Measurements from ENCODE around the gene KREMEN2.
A peak's percentile ranks its signal among the peaks of the same experiment; 100 is the strongest.

KREMEN2 gene

DNA sequence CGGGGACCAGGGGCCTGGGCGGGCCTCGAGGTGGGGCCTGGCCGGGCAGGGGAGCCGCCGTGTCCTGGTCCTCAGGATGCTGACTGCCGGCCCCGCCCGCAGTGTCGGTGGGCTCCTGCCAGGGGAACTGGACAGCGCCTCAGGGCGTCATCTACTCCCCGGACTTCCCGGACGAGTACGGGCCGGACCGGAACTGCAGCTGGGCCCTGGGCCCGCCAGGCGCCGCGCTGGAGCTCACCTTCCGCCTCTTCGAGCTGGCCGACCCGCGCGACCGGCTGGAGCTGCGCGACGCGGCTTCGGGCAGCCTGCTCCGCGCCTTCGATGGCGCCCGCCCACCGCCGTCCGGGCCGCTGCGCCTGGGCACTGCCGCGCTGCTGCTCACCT is 2.7 kb downstream of the KREMEN2 start:
- DNase-seq = no peak

DNA sequence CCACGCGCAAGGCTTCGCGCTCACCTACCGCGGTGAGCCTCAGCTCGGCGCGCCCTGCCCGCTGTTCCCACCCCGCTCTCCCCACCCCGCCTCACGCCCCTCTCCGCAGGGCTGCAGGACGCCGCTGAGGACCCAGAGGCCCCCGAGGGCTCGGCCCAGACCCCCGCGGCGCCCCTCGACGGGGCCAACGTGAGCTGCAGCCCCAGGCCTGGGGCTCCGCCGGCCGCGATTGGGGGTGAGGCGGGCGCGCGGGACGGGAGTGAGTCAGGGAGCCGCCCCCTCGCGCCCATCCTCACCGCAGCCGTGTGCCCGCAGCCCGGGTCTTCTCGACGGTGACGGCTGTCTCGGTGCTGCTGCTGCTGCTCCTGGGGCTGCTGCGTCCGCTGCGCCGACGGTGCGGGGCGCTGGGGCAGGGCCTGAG is 3.1 kb downstream of the KREMEN2 start:
- no peak for DNase-seq

DNA sequence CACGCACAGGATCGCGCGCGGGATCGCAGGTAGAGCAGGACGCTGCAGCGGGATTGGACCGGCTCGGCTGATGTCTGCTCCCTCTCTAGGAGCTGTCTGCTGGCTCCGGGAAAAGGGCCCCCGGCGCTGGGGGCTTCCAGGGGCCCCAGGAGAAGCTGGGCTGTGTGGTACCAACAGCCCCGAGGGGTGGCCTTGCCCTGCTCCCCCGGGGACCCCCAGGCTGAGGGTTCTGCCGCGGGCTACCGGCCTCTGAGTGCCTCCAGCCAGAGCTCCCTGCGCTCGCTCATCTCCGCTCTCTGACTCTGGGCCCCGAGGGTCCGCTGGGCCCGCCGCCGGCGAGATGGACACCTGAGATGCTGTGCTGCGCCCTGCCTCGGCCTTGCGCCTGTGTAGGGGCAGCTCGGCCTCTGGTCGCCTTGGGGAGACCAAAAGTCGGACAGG is 3.7 kb downstream of the KREMEN2 start:
- no peak for DNase-seq

GRCh38 chr16:2968368-2968737 is 4.3 kb downstream of the KREMEN2 start:
- no peak for DNase-seq

GRCh38 chr16:2968738-2969544 is 4.9 kb downstream of the KREMEN2 start, which contains the start of gene PAQR4:
Gene PAQR4 (plus strand): TSS chr16:2969348. CDS start chr16:2969675, 327 bp downstream.
- peak; percentile 82 for DNase-seq

- DNase-seq = peak; percentile 52
These were observed 5.8 kb downstream of the KREMEN2 start for GRCh38 chr16:2969545-2970521.

GRCh38 chr16:2970563-2970962 is 6.5 kb downstream of the KREMEN2 start:
- no peak for DNase-seq

DNA sequence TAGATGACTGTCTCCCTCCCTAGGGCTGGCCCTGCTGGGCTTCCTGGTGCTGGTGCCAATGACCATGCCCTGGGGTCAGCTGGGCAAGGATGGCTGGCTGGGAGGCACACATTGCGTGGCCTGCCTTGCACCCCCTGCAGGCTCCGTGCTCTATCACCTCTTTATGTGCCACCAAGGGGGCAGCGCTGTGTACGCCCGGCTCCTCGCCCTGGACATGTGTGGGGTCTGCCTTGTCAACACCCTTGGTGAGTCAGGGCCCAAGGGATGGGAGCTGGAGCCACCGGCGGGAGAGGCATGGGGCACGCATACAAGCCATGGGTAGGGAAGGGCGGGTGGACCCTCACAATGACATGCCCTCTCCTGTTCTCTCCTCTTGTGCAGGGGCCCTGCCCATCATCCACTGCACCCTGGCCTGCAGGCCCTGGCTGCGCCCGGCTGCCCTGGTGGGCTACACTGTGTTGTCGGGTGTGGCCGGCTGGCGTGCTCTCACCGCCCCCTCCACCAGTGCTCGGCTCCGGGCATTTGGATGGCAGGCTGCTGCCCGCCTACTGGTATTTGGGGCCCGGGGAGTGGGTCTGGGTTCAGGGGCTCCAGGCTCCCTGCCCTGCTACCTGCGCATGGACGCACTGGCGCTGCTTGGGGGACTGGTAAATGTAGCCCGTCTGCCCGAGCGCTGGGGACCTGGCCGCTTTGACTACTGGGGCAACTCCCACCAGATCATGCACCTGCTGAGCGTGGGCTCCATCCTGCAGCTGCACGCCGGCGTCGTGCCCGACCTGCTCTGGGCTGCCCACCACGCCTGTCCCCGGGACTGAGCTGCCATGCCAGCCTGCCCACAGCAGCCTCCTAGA is 7.3 kb downstream of the KREMEN2 start:
- no peak for DNase-seq

DNA sequence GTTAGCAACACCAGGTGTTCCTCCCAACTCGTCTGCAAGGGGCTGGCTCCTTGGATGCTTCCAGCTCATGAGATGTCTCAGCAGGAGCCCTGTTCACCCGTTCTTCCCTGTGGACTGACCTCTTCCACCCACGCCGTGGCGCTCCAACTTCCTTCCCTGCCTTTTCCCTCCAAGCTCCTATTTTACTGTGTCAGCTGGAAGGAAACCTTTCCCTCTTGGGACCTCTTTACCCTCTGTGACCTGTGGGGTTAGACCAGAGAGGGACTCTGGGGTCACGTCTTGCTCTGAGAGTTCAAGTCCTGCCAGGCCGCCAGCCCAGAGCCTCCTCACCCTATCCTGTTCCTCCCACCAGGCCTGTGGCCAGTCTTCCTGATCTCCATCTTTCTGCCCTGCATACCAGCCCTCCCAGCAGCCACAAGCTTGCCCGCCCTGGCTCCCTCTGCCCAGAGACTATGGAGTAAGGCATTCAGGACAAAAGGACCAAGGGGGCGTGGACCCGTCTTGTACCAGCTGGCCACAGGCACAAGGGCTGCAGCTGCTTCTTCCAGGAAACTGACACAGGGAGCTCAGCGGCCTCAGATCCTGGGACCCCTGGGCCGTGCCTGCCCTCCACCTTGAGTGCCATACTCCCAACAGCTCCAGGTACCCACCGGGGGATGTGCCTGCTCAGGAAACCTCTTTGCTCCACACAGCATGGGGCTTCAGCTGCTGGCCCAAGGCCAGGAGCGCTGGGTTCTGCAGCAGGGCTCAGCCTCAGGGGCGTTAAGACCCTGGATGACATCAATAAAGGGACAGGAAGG is 8.1 kb downstream of the KREMEN2 start:
- no peak for DNase-seq

DNA sequence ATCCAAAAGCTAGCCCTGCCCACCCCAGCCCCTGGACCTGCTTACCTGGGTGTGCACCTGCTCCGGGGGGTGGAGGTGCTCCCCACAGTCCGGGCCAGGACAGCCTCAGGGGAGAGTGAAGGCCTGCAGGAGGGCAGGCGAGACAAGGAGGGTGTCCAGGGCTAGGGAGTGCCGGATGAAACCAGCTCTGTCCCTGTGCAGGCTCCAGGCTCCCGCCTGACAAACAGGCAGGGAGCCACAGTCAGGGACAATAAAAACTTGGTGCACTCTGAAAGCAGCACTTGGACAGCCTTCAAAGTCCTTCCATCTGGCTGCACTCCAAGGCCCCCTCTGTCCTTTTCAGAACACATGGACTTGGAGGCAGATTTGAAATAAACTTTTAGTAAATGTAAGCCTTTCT is 9.0 kb downstream of the KREMEN2 start:
- no peak for DNase-seq

DNA sequence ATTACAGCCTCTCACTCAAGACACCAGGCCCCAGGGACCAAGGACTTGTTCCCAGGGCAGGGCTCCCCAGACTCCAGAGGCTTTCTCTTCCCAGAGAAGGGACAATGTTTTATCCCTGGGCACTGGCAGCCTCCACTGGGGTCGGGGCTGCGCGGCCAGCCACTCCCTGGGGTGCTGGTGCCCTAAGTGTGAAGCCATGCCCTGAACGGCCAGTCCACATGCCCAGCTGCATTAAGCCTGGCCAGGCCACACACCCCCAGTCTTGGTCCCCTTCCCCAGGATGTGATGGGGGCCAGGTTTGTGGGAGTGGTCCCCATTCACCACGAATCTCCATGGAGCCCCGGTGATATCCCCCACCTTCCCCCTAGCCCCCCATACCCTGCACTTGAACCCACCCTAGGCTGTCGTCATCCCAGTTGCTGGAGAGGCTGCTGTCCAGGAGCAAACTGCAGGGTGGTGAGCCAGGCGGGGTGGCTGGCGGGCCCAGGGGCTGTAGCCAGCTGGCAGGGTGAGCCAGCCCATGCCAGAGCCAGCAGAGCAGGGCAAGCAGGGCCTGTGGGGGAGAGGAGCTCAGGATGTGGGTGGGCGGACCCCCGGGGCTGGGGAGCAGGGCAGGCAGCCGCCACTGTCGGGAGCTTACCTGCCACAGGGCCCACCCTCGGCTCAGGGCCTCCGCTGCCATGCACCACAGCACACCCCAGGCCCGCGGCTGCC is 9.7 kb downstream of the KREMEN2 start:
- no peak for DNase-seq

DNA sequence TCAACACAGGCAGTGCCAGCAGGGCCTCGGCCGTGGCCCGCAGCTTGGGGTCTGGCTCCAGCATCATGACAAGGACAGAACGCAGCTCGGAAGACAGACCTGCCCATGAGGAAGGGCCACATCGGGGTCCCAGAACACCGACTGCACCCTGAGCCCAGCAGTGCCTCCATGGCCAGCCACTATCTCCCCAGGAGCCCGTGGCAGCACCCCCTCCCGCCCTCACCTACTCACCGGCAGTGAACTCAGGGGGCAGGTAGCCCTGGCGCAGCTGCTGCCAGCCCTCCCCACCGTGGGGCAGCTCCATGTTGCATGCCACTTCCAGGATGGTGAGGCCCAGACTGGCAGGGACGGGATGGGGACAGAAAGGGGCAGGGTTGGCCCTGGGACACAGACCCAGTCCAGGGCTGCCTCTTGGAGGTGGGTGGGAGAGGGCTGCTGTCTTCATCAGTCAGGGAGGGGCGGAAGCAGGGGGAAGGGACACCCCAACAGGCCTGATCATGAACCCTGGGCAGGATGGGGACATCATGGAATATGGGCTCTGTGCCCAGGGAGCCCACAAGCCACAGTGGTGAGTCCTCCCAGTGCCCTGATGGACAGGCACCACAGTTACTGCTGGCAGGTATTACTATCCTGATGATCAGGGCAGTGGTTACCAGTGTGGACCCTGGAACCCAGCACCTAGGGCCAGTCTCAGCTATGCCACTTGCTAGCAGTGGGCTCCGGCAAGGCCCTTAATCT is 10.4 kb downstream of the KREMEN2 start:
- no peak for DNase-seq

DNA sequence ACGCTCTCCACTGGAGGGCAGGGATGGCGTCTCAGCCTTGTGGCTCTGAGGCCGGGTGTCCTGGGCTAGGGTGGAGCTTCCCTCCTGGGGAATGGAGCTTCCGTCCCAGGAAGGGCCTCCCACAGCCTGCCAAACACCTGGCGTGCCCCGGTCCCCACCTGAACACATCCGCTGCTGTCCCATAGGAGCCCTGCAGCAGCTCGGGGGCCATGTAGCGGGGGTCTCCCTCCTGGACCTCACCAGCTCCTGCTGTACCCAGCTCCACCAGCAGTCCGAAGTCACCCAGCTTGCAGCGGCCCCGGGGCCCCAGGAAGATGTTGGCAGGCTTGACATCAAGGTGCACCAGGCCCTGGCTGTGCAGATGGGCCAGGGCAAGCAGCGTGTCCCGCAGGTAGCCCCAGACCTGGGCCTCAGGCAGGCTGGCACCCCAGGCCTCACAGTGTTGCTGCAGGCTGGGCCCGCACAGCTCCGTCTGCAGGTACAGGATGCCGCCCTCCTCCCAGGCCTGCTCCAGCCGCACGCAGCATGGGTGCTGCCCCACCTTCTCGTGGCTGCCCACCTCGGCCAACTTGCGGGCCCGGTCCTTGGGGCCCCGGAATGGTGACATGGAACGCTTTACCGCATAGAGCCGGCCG is 11.2 kb downstream of the KREMEN2 start:
- DNase-seq = no peak

DNA sequence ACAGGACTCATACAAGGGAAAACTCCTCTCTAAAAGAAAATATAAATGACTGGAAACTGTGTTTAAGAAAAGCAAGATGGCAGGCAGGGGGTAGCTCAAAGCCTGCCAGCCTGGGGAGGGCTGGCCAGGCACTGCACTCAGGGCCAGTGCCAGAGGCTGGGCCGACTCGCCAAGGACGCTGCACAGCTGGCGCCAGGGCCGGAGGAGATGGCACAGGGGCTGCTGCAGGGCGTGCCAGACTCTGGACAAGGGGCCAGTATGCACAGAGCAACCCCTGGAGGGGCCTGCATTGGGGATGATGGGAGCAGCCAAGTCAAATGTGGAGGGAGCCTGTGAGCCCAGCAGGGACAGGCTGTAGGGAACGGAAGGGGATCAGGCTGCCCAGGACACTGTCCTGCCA is 12.1 kb downstream of the KREMEN2 start:
- no peak for DNase-seq

DNA sequence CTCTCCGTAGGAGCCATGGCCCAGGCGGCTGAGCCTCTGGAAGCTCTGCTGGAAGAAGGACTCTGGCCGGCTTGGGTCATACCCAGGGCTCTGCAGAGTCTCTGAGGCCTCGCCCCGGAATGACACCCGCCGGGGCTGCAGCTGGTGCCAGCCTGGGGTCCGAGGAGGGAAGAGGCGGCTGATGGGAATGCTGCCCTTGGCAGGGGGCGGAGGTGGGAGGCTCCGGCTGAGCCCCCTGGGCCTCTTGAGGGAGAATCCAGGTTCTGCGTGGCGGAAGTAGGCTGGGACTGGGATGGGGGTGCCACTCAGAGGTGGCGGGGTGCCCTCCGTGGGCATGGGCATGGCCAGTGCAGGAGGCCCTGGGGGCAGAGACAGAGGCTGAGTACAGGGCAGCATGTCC is 12.6 kb downstream of the KREMEN2 start:
- no peak for DNase-seq

- DNase-seq = no peak
These were observed 13.4 kb downstream of the KREMEN2 start for GRCh38 chr16:2977440-2977839.

GRCh38 chr16:2979669-2980226 is 15.7 kb downstream of the KREMEN2 start:
- DNase-seq = no peak

DNA sequence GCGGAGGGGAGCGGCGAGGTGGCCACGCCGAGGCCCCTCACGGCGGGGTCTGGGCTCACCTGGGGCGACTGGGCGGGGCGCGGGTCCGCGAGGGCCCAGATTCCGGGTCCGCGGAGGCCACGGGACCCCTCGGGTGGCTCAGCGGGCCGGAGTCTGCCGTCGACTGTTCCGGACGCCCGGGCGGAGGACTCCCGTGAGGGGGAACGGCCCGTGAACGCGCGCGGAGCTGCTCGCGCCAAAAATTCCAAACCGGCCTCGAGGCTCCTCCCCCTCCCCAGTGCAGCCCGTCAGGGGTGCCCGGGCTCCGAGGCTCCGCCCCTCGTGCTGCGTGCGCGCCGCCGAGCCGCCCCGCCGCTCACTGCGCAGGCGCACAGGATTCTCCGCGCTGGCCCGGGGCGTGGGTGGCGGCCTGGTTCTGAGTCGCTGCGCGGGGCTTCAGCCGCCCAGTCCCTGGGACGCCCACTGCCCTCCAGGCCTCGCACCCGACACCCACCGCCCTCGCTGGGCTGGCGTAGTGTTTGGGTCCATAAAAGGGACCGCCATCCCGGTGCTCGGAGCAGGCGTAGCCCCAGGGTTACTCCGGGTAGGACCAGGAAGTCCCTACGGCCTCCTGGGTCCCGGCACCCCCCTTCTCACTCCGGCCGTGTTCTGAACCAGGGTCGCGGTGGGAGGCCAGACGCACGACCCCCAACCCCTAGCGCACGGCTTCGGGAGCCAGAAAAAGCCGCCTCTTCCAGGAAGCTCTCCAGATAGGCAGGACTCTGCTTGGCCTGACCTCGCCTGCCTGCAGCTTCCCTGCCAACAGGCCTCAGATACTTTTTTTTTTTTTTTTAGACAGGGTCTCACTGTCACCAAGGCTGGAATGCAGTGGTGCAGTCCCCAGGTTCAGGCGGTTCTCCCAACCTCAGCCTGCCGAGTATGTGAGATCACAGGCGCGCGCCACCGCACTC is 16.4 kb downstream of the KREMEN2 start, which contains the start of gene PKMYT1:
PKMYT1 (minus strand) TSS at position 220 of the 950 bp plus-strand sequence. CDS start 789 bp downstream, outside the sequence.
- DNase-seq = peak; percentile 85

Data from fibroblast of skin of right quadriceps (primary cell).